Measurements from ENCODE around the gene CACNG3.
"Not testable (repeated sequence)": the region's sequence is repeated elsewhere in the genome, so short reads cannot be mapped to it uniquely, and the experiment has no call there.

Gene CACNG3

GRCh38 chr16:24337013-24337412, 80.9 kb downstream of the CACNG3 start:
- FAIRE-seq: no peak

- FAIRE-seq: not testable (repeated sequence)
Observed at GRCh38 chr16:24343829-24344228, 87.7 kb downstream of the CACNG3 start.

- FAIRE-seq: no peak
Observed at GRCh38 chr16:24344784-24345183, 88.6 kb downstream of the CACNG3 start.

GRCh38 chr16:24345704-24346103, 89.6 kb downstream of the CACNG3 start:
- no peak for FAIRE-seq

GRCh38 chr16:24346734-24347133, 90.6 kb downstream of the CACNG3 start:
- FAIRE-seq: no peak

- FAIRE-seq: no peak
Observed at GRCh38 chr16:24347556-24347955, 91.4 kb downstream of the CACNG3 start.

GRCh38 chr16:24348545-24349290, 92.6 kb downstream of the CACNG3 start:
- FAIRE-seq: no peak

- no peak for FAIRE-seq
Observed at GRCh38 chr16:24349320-24349719, 93.2 kb downstream of the CACNG3 start.

- FAIRE-seq: no peak
Observed at GRCh38 chr16:24352746-24353145, 96.6 kb downstream of the CACNG3 start.

GRCh38 chr16:24353622-24354021, 97.5 kb downstream of the CACNG3 start:
- no peak for FAIRE-seq

GRCh38 chr16:24357511-24357910, 101.4 kb downstream of the CACNG3 start:
- no peak for FAIRE-seq

GRCh38 chr16:24358117-24358516, 102.0 kb downstream of the CACNG3 start:
- no peak for FAIRE-seq

- no peak for FAIRE-seq
Observed at GRCh38 chr16:24359490-24359889, 103.4 kb downstream of the CACNG3 start.

GRCh38 chr16:24360936-24361335, 104.8 kb downstream of the CACNG3 start:
- no peak for FAIRE-seq

GRCh38 chr16:24364596-24364995, 108.5 kb downstream of the CACNG3 start:
- no peak for FAIRE-seq

- FAIRE-seq: no peak
Observed at GRCh38 chr16:24367186-24367710, 111.1 kb downstream of the CACNG3 start.

GRCh38 chr16:24372824-24373223, 116.7 kb downstream of the CACNG3 start:
- no peak for FAIRE-seq

GRCh38 chr16:24378999-24379398, 122.9 kb downstream of the CACNG3 start:
- FAIRE-seq: no peak

GRCh38 chr16:24381470-24382118, 125.5 kb downstream of the CACNG3 start:
- no peak for FAIRE-seq

GRCh38 chr16:24382762-24383407, 126.8 kb downstream of the CACNG3 start:
- FAIRE-seq: no peak

GRCh38 chr16:24394341-24394740, 138.2 kb downstream of the CACNG3 start:
- no peak for FAIRE-seq

- no peak for FAIRE-seq
Observed at GRCh38 chr16:24396350-24397271, 140.5 kb downstream of the CACNG3 start.

- FAIRE-seq: no peak
Observed at GRCh38 chr16:24409045-24409444, 152.9 kb downstream of the CACNG3 start.

Data from islet of Langerhans (tissue), 1 donor.